Measurements from ENCODE around the gene FAM25G. TPM values are rescaled to one million over a fixed set of nuclear protein-coding genes. Genes with fewer than 3 reads are reported as not detected.
"Not testable (repeated sequence)": the region's sequence is repeated elsewhere in the genome, so short reads cannot be mapped to it uniquely, and the experiment has no call there.

Gene FAM25G
- total and polyA plus RNA-seq, 9 of the 15 experiments (the other 6 are each of a cell fraction or from before 2014, with no cell fraction given) = not detected

- ATAC-seq; H3K9ac ChIP-seq (ENCODE audit: insufficient read depth in 1 of 2, low read depth in 2 of 2, low read length in 2 of 2); POLR2A ChIA-PET; H3K4me3 ChIP-seq; H3K9me1 ChIP-seq (ENCODE audit: control insufficient read depth, insufficient read depth, low read length); FAIRE-seq; H3K4me1 ChIP-seq (replicated peaks in 1 of 2; ENCODE audit: control insufficient read depth in 2 of 2, insufficient read depth in 2 of 2, low read length in 2 of 2); H3K36me3 ChIP-seq (ENCODE audit: control insufficient read depth, insufficient read depth, low read length); H4K20me1 ChIP-seq (replicated peaks; ENCODE audit: control insufficient read depth, insufficient read depth, low read length); H2AFZ ChIP-seq (ENCODE audit: low read depth, low read length); CTCF ChIA-PET (ENCODE audit: low intra/inter-chr PET ratio); H3K9me3 ChIP-seq (replicated peaks; ENCODE audit: control insufficient read depth, insufficient read depth, low read depth, low read length); H3K79me2 ChIP-seq (ENCODE audit: control insufficient read depth, insufficient read depth, low read length); H3K27me3 ChIP-seq (ENCODE audit: control insufficient read depth in 2 of 2, insufficient read depth in 2 of 2, low read length in 2 of 2); H3K4me2 ChIP-seq (ENCODE audit: insufficient read depth, low read length); H3K27ac ChIP-seq (ENCODE audit: extremely low read depth, low read depth, low read length); DNase-seq (ENCODE audit: extremely low read depth in 1 of 4, low spot score in 3 of 4); intact Hi-C loops (cut with micrococcal nuclease); BruUV-seq (replicated peaks); in situ Hi-C loops (cut with MboI): not testable (repeated sequence)
- WGBS (ENCODE audit: insufficient coverage, low coverage, missing lambda C conversion rate) = 67% methylated on average over 1 of the region's 9 CpGs
Observed at GRCh38 chr10:47502313-47502712, 10.8 kb upstream of the FAM25G start.

GRCh38 chr10:47494226-47494625, 2.7 kb upstream of the FAM25G start:
- H3K4me3 ChIP-seq; H3K4me2 ChIP-seq (ENCODE audit: insufficient read depth, low read length); H4K20me1 ChIP-seq (replicated peaks; ENCODE audit: control insufficient read depth, insufficient read depth, low read length); H3K79me2 ChIP-seq (ENCODE audit: control insufficient read depth, insufficient read depth, low read length); CTCF ChIA-PET (ENCODE audit: low intra/inter-chr PET ratio); ATAC-seq; in situ Hi-C loops (cut with MboI); BruUV-seq (replicated peaks); H3K4me1 ChIP-seq (replicated peaks in 1 of 2; ENCODE audit: control insufficient read depth in 2 of 2, insufficient read depth in 2 of 2, low read length in 2 of 2); H3K9me3 ChIP-seq (replicated peaks; ENCODE audit: control insufficient read depth, insufficient read depth, low read depth, low read length); H3K27me3 ChIP-seq (ENCODE audit: control insufficient read depth in 2 of 2, insufficient read depth in 2 of 2, low read length in 2 of 2); H2AFZ ChIP-seq (ENCODE audit: low read depth, low read length); DNase-seq (ENCODE audit: extremely low read depth in 1 of 4, low spot score in 3 of 4); H3K27ac ChIP-seq (ENCODE audit: extremely low read depth, low read depth, low read length); POLR2A ChIA-PET; FAIRE-seq; H3K9ac ChIP-seq (ENCODE audit: insufficient read depth in 1 of 2, low read depth in 2 of 2, low read length in 2 of 2); H3K9me1 ChIP-seq (ENCODE audit: control insufficient read depth, insufficient read depth, low read length); H3K36me3 ChIP-seq (ENCODE audit: control insufficient read depth, insufficient read depth, low read length); intact Hi-C loops (cut with micrococcal nuclease): not testable (repeated sequence)
- 0% methylated on average over 1 of the region's 6 CpGs for WGBS (ENCODE audit: insufficient coverage, low coverage, missing lambda C conversion rate)

GRCh38 chr10:47489630-47490029, 1.9 kb downstream of the FAM25G start:
- H3K4me1 ChIP-seq (replicated peaks in 1 of 2; ENCODE audit: control insufficient read depth in 2 of 2, insufficient read depth in 2 of 2, low read length in 2 of 2); H3K27me3 ChIP-seq (ENCODE audit: control insufficient read depth in 2 of 2, insufficient read depth in 2 of 2, low read length in 2 of 2); H3K27ac ChIP-seq (ENCODE audit: extremely low read depth, low read depth, low read length); H3K9me3 ChIP-seq (replicated peaks; ENCODE audit: control insufficient read depth, insufficient read depth, low read depth, low read length); CTCF ChIA-PET (ENCODE audit: low intra/inter-chr PET ratio); intact Hi-C loops (cut with micrococcal nuclease); H3K9me1 ChIP-seq (ENCODE audit: control insufficient read depth, insufficient read depth, low read length); ATAC-seq; POLR2A ChIA-PET; H4K20me1 ChIP-seq (replicated peaks; ENCODE audit: control insufficient read depth, insufficient read depth, low read length); H2AFZ ChIP-seq (ENCODE audit: low read depth, low read length); H3K9ac ChIP-seq (ENCODE audit: insufficient read depth in 1 of 2, low read depth in 2 of 2, low read length in 2 of 2); DNase-seq (ENCODE audit: extremely low read depth in 1 of 4, low spot score in 3 of 4); H3K36me3 ChIP-seq (ENCODE audit: control insufficient read depth, insufficient read depth, low read length); H3K79me2 ChIP-seq (ENCODE audit: control insufficient read depth, insufficient read depth, low read length); H3K4me2 ChIP-seq (ENCODE audit: insufficient read depth, low read length); BruUV-seq (replicated peaks); FAIRE-seq; H3K4me3 ChIP-seq: not testable (repeated sequence)
- 81% methylated on average over 2 of the region's 7 CpGs for WGBS (ENCODE audit: insufficient coverage, low coverage, missing lambda C conversion rate)
- in situ Hi-C loops (cut with MboI) = loop anchor here (5.0 to 10.0 kb wide), 2 partner anchors 505 to 1117 kb away; partner anchors contain the start of gene FAM25C

All from K562 (cell line).